Nephron (organoid): Measurements from ENCODE around the gene GABRG3.

Experiments
- H3K27ac Mint-ChIP-seq, 3 experiments: 2 replicates each; pipeline ENCODE4 v1.8.0; 2020; ENCODE audit warnings: mixed read lengths in 3 of 3, mild to moderate bottlenecking in 2 of 3, moderate library complexity in 1 of 3
- H3K27me3 Mint-ChIP-seq: 2 replicates; pipeline ENCODE4 v1.8.0; 2021; ENCODE audit warnings: low read depth, mild to moderate bottlenecking, moderate library complexity, mixed read lengths
- H3K36me3 Mint-ChIP-seq: 2 replicates; pipeline ENCODE4 v1.8.0; 2020; ENCODE audit warnings: low read depth, mixed read lengths
- H3K4me1 Mint-ChIP-seq: 2 replicates; pipeline ENCODE4 v1.8.0; 2020; ENCODE audit warnings: mixed read lengths
- H3K4me3 Mint-ChIP-seq, 3 experiments: 2 replicates each; pipeline ENCODE4 v1.8.0; 2020; ENCODE audit warnings: mild to moderate bottlenecking in 3 of 3, mixed read lengths in 3 of 3, moderate library complexity in 2 of 3
- H3K9me3 Mint-ChIP-seq: 2 replicates; pipeline ENCODE4 v1.8.0; 2020; ENCODE audit warnings: mixed read lengths
- CTCF ChIP-seq, 3 experiments: fragments of 200-600 bp; sonication (generic); IDR thresholded peaks; one replicate each; pipeline ENCODE4 v1.5.0; 2021; ENCODE audit warnings: antibody characterized with exemption in 3 of 3; ENCODE audit not compliant: unreplicated experiment in 3 of 3

Gene GABRG3

GRCh38 chr15:27057904-27058645, 87.1 kb downstream of the GABRG3 start:
- Mint-ChIP-seq H3K9me3 (no peaks in the 10 kb centered on the region), H3K27me3 (no peaks in the 10 kb centered on the region), H3K27ac (no peak overlapping the region), H3K4me3 (no peak overlapping the region), H3K36me3 (no peaks in the 10 kb centered on the region), H3K4me1 (peaks cover 24% of the 10 kb centered on the region)
- no peak for TF ChIP-seq CTCF (IDR thresholded peaks at IDR 0.05; ENCODE audit: unreplicated experiment in 3 of 3)

DNA sequence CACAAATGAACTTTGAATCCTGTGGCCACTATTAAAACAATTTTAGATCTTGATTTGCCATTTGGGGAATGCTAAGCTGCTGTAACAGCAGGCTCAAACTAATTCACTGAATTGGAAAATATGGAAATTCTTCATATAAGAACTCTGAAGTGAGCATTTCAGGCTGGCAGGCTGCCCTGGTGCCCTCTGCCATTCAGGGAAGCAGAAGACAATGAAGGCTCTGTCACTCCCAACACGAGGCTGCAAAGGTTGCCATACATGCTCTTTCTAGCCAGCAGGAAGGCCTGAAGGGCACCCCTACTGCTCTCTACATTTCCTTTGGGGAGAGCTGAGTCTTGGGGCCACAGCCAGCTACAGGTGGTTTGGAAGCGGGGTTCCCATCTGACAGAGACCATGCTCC, 88.0 kb downstream of the GABRG3 start:
- no peaks in the 10 kb centered on the region for H3K9me3 Mint-ChIP-seq
- TF ChIP-seq CTCF (IDR thresholded peaks at IDR 0.05; ENCODE audit: unreplicated experiment in 3 of 3): no peak

DNA sequence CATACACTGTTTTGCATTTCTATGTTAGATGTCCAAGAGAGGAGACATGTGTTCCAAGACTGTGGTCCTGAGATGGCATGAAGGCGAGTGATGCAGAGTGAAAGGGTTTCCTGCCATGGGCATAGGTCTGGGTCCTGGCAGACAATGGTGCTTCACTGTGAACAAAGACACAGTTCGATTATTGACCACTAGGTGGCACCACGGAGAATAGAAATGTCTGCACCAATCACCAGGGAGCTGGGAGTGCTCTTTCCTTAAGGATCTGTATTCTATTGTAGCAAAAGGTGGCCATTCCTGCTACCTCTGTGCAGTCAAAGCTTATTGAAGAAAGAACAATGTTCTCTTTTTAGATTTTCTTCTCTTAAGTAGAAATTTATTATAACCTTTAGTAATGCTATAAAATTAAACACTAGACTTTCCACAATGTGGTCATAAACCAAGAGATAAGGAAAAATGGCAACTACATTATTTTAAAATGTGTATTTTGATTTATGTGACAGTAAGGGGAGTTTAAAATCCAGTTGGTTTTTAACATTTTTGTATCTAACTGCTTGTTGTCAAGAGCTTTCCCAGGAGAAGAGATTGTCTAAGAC, 88.7 kb downstream of the GABRG3 start:
- Mint-ChIP-seq H3K36me3 (no peaks in the 10 kb centered on the region), H3K4me3 (no peak overlapping the region), H3K27me3 (no peaks in the 10 kb centered on the region), H3K27ac (peak overlapping the region in 1 of 3 experiments; percentile 5), H3K4me1 (peaks cover 26% of the 10 kb centered on the region), H3K9me3 (no peaks in the 10 kb centered on the region)
- TF ChIP-seq CTCF (IDR thresholded peaks at IDR 0.05; ENCODE audit: unreplicated experiment in 3 of 3): peak; percentile 60 to 73 (median 69)

More for the DNA sequence above, 88.0 kb downstream of the GABRG3 start:
- Mint-ChIP-seq H3K27me3 (no peaks in the 10 kb centered on the region), H3K4me1 (peaks cover 26% of the 10 kb centered on the region), H3K4me3 (no peak overlapping the region), H3K27ac (no peak overlapping the region), H3K36me3 (no peaks in the 10 kb centered on the region)

- peaks cover 9% of the 10 kb centered on the region for H3K27me3 Mint-ChIP-seq
- no peak overlapping the region for H3K4me3 Mint-ChIP-seq
- no peak for TF ChIP-seq CTCF (IDR thresholded peaks at IDR 0.05; ENCODE audit: unreplicated experiment in 3 of 3)
- H3K27ac Mint-ChIP-seq: no peak overlapping the region
- H3K9me3 Mint-ChIP-seq: no peaks in the 10 kb centered on the region
- H3K4me1 Mint-ChIP-seq: peaks cover 44% of the 10 kb centered on the region
- H3K36me3 Mint-ChIP-seq: no peaks in the 10 kb centered on the region
Measured at GRCh38 chr15:27061739-27062138, 90.8 kb downstream of the GABRG3 start.

DNA sequence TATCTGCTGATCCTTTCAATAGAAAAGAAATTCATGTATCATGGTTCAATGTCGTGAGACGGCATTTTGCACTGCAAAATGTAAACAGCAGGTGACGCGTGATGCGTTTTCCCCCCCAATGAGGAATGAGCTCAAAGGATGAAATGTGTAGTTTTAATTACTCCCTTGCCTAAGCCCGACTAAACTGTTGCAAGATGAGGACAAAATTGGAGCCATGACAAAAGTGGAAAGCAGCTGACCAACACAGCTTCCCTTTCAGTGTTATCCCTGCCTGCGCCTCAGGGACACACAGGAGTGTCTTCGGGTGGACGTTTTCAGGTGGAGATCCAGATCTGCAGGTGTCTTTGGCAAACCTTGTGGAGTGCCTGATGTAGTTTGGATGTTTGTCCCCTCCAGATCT, 92.0 kb downstream of the GABRG3 start:
- TF ChIP-seq CTCF (IDR thresholded peaks at IDR 0.05; ENCODE audit: unreplicated experiment in 3 of 3): no peak
- peaks cover 9% of the 10 kb centered on the region for H3K27me3 Mint-ChIP-seq
- H3K4me1 Mint-ChIP-seq: peaks cover 48% of the 10 kb centered on the region
- no peak overlapping the region for H3K4me3 Mint-ChIP-seq
- peaks cover 4% of the 10 kb centered on the region for H3K9me3 Mint-ChIP-seq
- no peaks in the 10 kb centered on the region for H3K36me3 Mint-ChIP-seq
- peak overlapping the region in 1 of 3 experiments; percentile 14 for H3K27ac Mint-ChIP-seq

DNA sequence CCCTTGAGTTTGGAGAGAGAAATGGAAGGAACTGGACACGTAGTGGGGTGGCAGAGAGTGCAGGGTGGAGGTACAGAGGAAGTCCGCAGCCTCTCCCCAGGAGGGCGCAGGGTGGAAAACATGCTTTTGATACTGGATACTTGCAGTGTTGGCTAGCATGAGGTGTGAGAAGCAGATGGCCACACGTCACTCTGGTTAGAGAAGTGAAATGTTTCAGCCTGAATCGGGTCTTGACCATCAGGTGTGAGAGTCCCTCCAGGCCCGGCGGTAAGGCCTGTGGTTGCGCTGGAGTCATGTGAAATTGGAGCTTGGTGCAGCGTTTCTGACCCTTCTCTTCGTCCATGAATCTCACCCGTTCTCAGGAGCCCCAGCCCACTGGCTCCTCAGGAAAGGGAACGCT, 93.1 kb downstream of the GABRG3 start:
- Mint-ChIP-seq H3K9me3 (peaks cover 4% of the 10 kb centered on the region), H3K4me1 (peaks cover 48% of the 10 kb centered on the region), H3K36me3 (no peaks in the 10 kb centered on the region), H3K27ac (no peak overlapping the region), H3K27me3 (peaks cover 9% of the 10 kb centered on the region), H3K4me3 (no peak overlapping the region)
- TF ChIP-seq CTCF (IDR thresholded peaks at IDR 0.05; ENCODE audit: unreplicated experiment in 3 of 3): no peak
